GM21381 (cell line): ENCODE data around the gene BRDT.

Source experiments
- ATAC-seq: cut with Tn5 transposase; IDR thresholded peaks from one replicate; pipeline ENCODE4 v1.9.1; 2021; ENCODE audit warnings: mild to moderate bottlenecking, moderate library complexity; ENCODE audit not compliant: unreplicated experiment

Gene BRDT

GRCh38 chr1:91949356-91949699 lies at the start of gene BRDT:
Gene BRDT (plus strand): TSS chr1:91949401. CDS start chr1:91962755, 13,354 bp downstream.
- no peak for ATAC-seq

- ATAC-seq, result no peak
Observed at GRCh38 chr1:91900562-91900961, 48.6 kb upstream of the BRDT start.

- no peak for ATAC-seq
Observed at GRCh38 chr1:91901231-91901630, 48.0 kb upstream of the BRDT start.

GRCh38 chr1:91912266-91912665 lies 36.9 kb upstream of the BRDT start:
- no peak for ATAC-seq

- ATAC-seq, result no peak
Observed at GRCh38 chr1:91913018-91913417, 36.2 kb upstream of the BRDT start.

- ATAC-seq, result no peak
Observed at GRCh38 chr1:91916046-91916445, 33.2 kb upstream of the BRDT start.

GRCh38 chr1:91916811-91917460 lies 32.3 kb upstream of the BRDT start:
- ATAC-seq, result no peak

- no peak for ATAC-seq
Observed at GRCh38 chr1:91919962-91920361, 29.2 kb upstream of the BRDT start.

GRCh38 chr1:91924146-91924545 lies 25.1 kb upstream of the BRDT start:
- no peak for ATAC-seq

- no peak for ATAC-seq
Observed at GRCh38 chr1:91925644-91926435, 23.4 kb upstream of the BRDT start.

GRCh38 chr1:91928026-91928425 lies 21.2 kb upstream of the BRDT start:
- ATAC-seq, result no peak

- ATAC-seq, result no peak
Observed at GRCh38 chr1:91929250-91929649, 20.0 kb upstream of the BRDT start.

- ATAC-seq, result no peak
Observed at GRCh38 chr1:91937613-91938012, 11.6 kb upstream of the BRDT start.

GRCh38 chr1:91940496-91940895 lies 8.7 kb upstream of the BRDT start:
- ATAC-seq, result no peak

- ATAC-seq, result no peak
Observed at GRCh38 chr1:91944087-91944486, 5.1 kb upstream of the BRDT start.

GRCh38 chr1:91948097-91948496 lies 1.1 kb upstream of the BRDT start:
- no peak for ATAC-seq

GRCh38 chr1:91948501-91949355 lies 473 bp upstream of the BRDT start:
- no peak for ATAC-seq

GRCh38 chr1:91952187-91952586 lies 3.0 kb downstream of the BRDT start:
- no peak for ATAC-seq

- no peak for ATAC-seq
Observed at GRCh38 chr1:91958926-91959325, 9.7 kb downstream of the BRDT start.

- no peak for ATAC-seq
Observed at GRCh38 chr1:91968334-91968733, 19.1 kb downstream of the BRDT start.

- ATAC-seq, result no peak
Observed at GRCh38 chr1:91979383-91979782, 30.2 kb downstream of the BRDT start.

GRCh38 chr1:91980663-91981062 lies 31.5 kb downstream of the BRDT start:
- no peak for ATAC-seq
